GM12892 (cell line): ENCODE measurements around the gene STK10.

ENCODE experiments used
- POLR2A ChIP-seq: IDR thresholded peaks from 2 replicates; pipeline ENCODE4 v1.6.1; 2011; ENCODE audit warnings: low read depth, low read length, control low read depth
- POLR2AphosphoS5 ChIP-seq: IDR thresholded peaks from 2 replicates; pipeline ENCODE4 v1.6.1; 2011; ENCODE audit warnings: low read depth, low read length, control low read depth
- TAF1 ChIP-seq: IDR thresholded peaks from 2 replicates; pipeline ENCODE4 v1.6.1; 2011; ENCODE audit warnings: low read depth, mild to moderate bottlenecking, control low read depth, low read length, borderline replicate concordance

DNA sequence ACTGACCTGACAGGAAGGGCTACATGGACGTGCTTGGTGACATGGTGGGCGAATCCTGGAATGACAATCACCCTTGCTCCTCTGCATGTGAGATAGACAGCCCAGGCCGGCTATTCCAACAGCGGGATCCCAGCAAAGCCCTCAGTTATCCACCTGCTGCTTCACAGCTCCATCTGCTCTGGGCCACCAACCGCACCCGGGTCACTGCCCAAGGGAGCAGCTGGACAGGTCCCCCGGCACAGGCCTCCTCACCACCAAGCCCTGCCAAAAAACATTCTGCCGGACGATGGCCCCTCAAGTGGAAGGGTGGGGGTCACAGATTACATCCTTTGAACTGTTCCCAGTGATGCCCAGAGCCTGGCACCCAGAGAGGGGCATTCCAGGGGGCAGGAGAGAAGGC is 39.6 kb downstream of the STK10 start:
- TF ChIP-seq POLR2AphosphoS5 (no peak), POLR2A (no peak), TAF1 (no peak)
